Measurements from ENCODE around the gene SRC. TPM values are rescaled to one million over a fixed set of nuclear protein-coding genes. Genes with fewer than 3 reads are reported as not detected.

SRC gene
- total RNA-seq, 1 experiment from 2014 or later: 197 TPM

- Mint-ChIP-seq H3K27me3 (ENCODE audit: insufficient read depth, unreplicated experiment) (no peaks in the 10 kb centered on the region), H3K4me3 (ENCODE audit: unreplicated experiment) (no peak overlapping the region), H3K36me3 (ENCODE audit: insufficient read depth, unreplicated experiment) (peaks cover 20% of the 10 kb centered on the region), H3K9me3 (ENCODE audit: unreplicated experiment) (no peaks in the 10 kb centered on the region), H3K4me1 (ENCODE audit: low read depth, unreplicated experiment) (peaks cover 6% of the 10 kb centered on the region), H3K27ac (ENCODE audit: unreplicated experiment) (no peak overlapping the region)
- intact Hi-C loops (cut with micrococcal nuclease; ENCODE audit: unreplicated experiment): no loop called here
- ChIA-PET POLR2A (no interaction called here), CTCF (interaction anchor here (0.6 kb wide), 1 partner anchor 382 kb away, joined by 4 read pairs; no protein-coding TSS in a partner anchor)
- peak in 1 of 2 experiments; percentile 38 for DNase-seq
- no peaks in the 10 kb centered on the region for H3K9me3 ChIP-seq
- BruUV-seq (replicated peaks): no TSS peak
- no peaks in the 10 kb centered on the region for H3K4me1 ChIP-seq
- TF ChIP-seq CTCF (IDR thresholded peaks at IDR 0.05; ENCODE audit: insufficient read depth in 1 of 2, low read depth in 1 of 2, low read length in 1 of 2, severe bottlenecking in 1 of 2, unreplicated experiment in 1 of 2): no peak
- no peak overlapping the region for H3K4me3 ChIP-seq (ENCODE audit: low read depth, low read length)
- peaks cover 4% of the 10 kb centered on the region for H3K36me3 ChIP-seq (ENCODE audit: control insufficient read depth, insufficient read depth, low read length)
- H3K27me3 ChIP-seq (replicated peaks; ENCODE audit: control insufficient read depth, insufficient read depth, low read length): no peaks in the 10 kb centered on the region
These were observed 34.1 kb upstream of the SRC start for GRCh38 chr20:37311710-37312355.

- peak overlapping the region; percentile 4 for H3K27ac Mint-ChIP-seq (ENCODE audit: unreplicated experiment)
- H3K36me3 Mint-ChIP-seq (ENCODE audit: insufficient read depth, unreplicated experiment): peaks cover 20% of the 10 kb centered on the region
- H3K4me3 ChIP-seq (ENCODE audit: low read depth, low read length): no peak overlapping the region
- H3K27me3 Mint-ChIP-seq (ENCODE audit: insufficient read depth, unreplicated experiment): no peaks in the 10 kb centered on the region
- TF ChIP-seq CTCF (IDR thresholded peaks at IDR 0.05; ENCODE audit: insufficient read depth in 1 of 2, low read depth in 1 of 2, low read length in 1 of 2, severe bottlenecking in 1 of 2, unreplicated experiment in 1 of 2): no peak
- peaks cover 6% of the 10 kb centered on the region for H3K36me3 ChIP-seq (ENCODE audit: control insufficient read depth, insufficient read depth, low read length)
- CTCF ChIA-PET: interaction anchor here (0.6 kb wide), 1 partner anchor 10 kb away, joined by 3 read pairs; no protein-coding TSS in a partner anchor
- BruUV-seq (replicated peaks): no TSS peak
- H3K4me1 Mint-ChIP-seq (ENCODE audit: low read depth, unreplicated experiment): peaks cover 6% of the 10 kb centered on the region
- no peaks in the 10 kb centered on the region for H3K9me3 ChIP-seq
- H3K4me3 Mint-ChIP-seq (ENCODE audit: unreplicated experiment): no peak overlapping the region
- H3K9me3 Mint-ChIP-seq (ENCODE audit: unreplicated experiment): no peaks in the 10 kb centered on the region
- peak in 1 of 2 experiments; percentile 43 for DNase-seq
- intact Hi-C loops (cut with micrococcal nuclease; ENCODE audit: unreplicated experiment): no loop called here
- H3K27me3 ChIP-seq (replicated peaks; ENCODE audit: control insufficient read depth, insufficient read depth, low read length): no peaks in the 10 kb centered on the region
- POLR2A ChIA-PET: interaction anchor here (1.2 kb wide), 1 partner anchor 24 kb away, joined by 4 read pairs; the partner anchor contains the start of gene MANBAL
- H3K4me1 ChIP-seq: no peaks in the 10 kb centered on the region
These were observed 32.3 kb upstream of the SRC start for GRCh38 chr20:37313546-37314091.

GRCh38 chr20:37314099-37314498 lies 31.8 kb upstream of the SRC start:
- peak overlapping the region; percentile 4 for H3K27ac Mint-ChIP-seq (ENCODE audit: unreplicated experiment)
- no peak overlapping the region for H3K4me3 Mint-ChIP-seq (ENCODE audit: unreplicated experiment)
- intact Hi-C loops (cut with micrococcal nuclease; ENCODE audit: unreplicated experiment): no loop called here
- peaks cover 20% of the 10 kb centered on the region for H3K36me3 Mint-ChIP-seq (ENCODE audit: insufficient read depth, unreplicated experiment)
- peak in 1 of 2 experiments; percentile 35 for DNase-seq
- H3K27me3 ChIP-seq (replicated peaks; ENCODE audit: control insufficient read depth, insufficient read depth, low read length): no peaks in the 10 kb centered on the region
- POLR2A ChIA-PET: interaction anchor here (1.2 kb wide), 1 partner anchor 25 kb away, joined by 4 read pairs; the partner anchor contains the start of gene MANBAL
- no peak overlapping the region for H3K4me3 ChIP-seq (ENCODE audit: low read depth, low read length)
- H3K9me3 ChIP-seq: no peaks in the 10 kb centered on the region
- H3K9me3 Mint-ChIP-seq (ENCODE audit: unreplicated experiment): no peaks in the 10 kb centered on the region
- no TSS peak for BruUV-seq (replicated peaks)
- no peaks in the 10 kb centered on the region for H3K27me3 Mint-ChIP-seq (ENCODE audit: insufficient read depth, unreplicated experiment)
- no peak for TF ChIP-seq CTCF (IDR thresholded peaks at IDR 0.05; ENCODE audit: insufficient read depth in 1 of 2, low read depth in 1 of 2, low read length in 1 of 2, severe bottlenecking in 1 of 2, unreplicated experiment in 1 of 2)
- CTCF ChIA-PET: interaction anchor here (0.6 kb wide), 1 partner anchor 10 kb away, joined by 3 read pairs; no protein-coding TSS in a partner anchor
- H3K36me3 ChIP-seq (ENCODE audit: control insufficient read depth, insufficient read depth, low read length): peaks cover 6% of the 10 kb centered on the region
- peaks cover 2% of the 10 kb centered on the region; the same call in 1 of the 2 replicates for H3K4me1 ChIP-seq
- peaks cover 7% of the 10 kb centered on the region for H3K4me1 Mint-ChIP-seq (ENCODE audit: low read depth, unreplicated experiment)

Measured in Caco-2 (cell line).